Activated CD4-positive, alpha-beta T cell treated with anti-CD3 and anti-CD28 coated beads for 1 hour (primary cell): Measurements from ENCODE around the gene PTPRG.

Experiments
- DNase-seq: peaks from one replicate; pipeline ENCODE4 v3.0.0-alpha.2; 2020

Gene PTPRG

GRCh38 chr3:61841111-61841845 lies 279.9 kb downstream of the PTPRG start:
- DNase-seq = no peak

GRCh38 chr3:61841988-61842387 lies 280.6 kb downstream of the PTPRG start:
- no peak for DNase-seq

- no peak for DNase-seq
Observed at GRCh38 chr3:61844346-61844745, 283.0 kb downstream of the PTPRG start.

GRCh38 chr3:61846488-61846887 lies 285.1 kb downstream of the PTPRG start:
- DNase-seq = no peak

GRCh38 chr3:61847784-61848462 lies 286.6 kb downstream of the PTPRG start:
- no peak for DNase-seq

- DNase-seq = no peak
Observed at GRCh38 chr3:61848885-61849284, 287.5 kb downstream of the PTPRG start.

GRCh38 chr3:61853912-61854311 lies 292.5 kb downstream of the PTPRG start:
- no peak for DNase-seq

GRCh38 chr3:61855211-61855610 lies 293.8 kb downstream of the PTPRG start:
- DNase-seq = no peak

GRCh38 chr3:61857297-61857696 lies 295.9 kb downstream of the PTPRG start:
- no peak for DNase-seq

GRCh38 chr3:61858054-61858453 lies 296.7 kb downstream of the PTPRG start:
- DNase-seq = no peak

- DNase-seq = no peak
Observed at GRCh38 chr3:61861410-61861809, 300.0 kb downstream of the PTPRG start.

GRCh38 chr3:61862614-61863289 lies 301.4 kb downstream of the PTPRG start:
- no peak for DNase-seq

GRCh38 chr3:61863579-61863978 lies 302.2 kb downstream of the PTPRG start:
- no peak for DNase-seq

GRCh38 chr3:61864886-61865285 lies 303.5 kb downstream of the PTPRG start:
- no peak for DNase-seq

- DNase-seq = no peak
Observed at GRCh38 chr3:61865466-61866152, 304.2 kb downstream of the PTPRG start.

GRCh38 chr3:61866153-61866542 lies 304.8 kb downstream of the PTPRG start:
- no peak for DNase-seq

- DNase-seq = no peak
Observed at GRCh38 chr3:61866961-61867461, 305.6 kb downstream of the PTPRG start.

GRCh38 chr3:61868499-61868898 lies 307.1 kb downstream of the PTPRG start:
- DNase-seq = no peak

GRCh38 chr3:61869371-61869770 lies 308.0 kb downstream of the PTPRG start:
- no peak for DNase-seq

GRCh38 chr3:61871644-61872043 lies 310.3 kb downstream of the PTPRG start:
- no peak for DNase-seq

GRCh38 chr3:61872077-61872706 lies 310.8 kb downstream of the PTPRG start:
- DNase-seq = no peak

- DNase-seq = no peak
Observed at GRCh38 chr3:61875046-61875844, 313.9 kb downstream of the PTPRG start.
